Heart left ventricle (tissue), 16 donors: Measurements from ENCODE around the gene HLA-DOA. TPM values are rescaled to one million over a fixed set of nuclear protein-coding genes. Genes with fewer than 3 reads are reported as not detected.

Experiments
- ATAC-seq, 4 donors: fragments of 200-7000 bp; cut with Tn5 transposase; one replicate each; pipeline ENCODE4 v1.9.1; 2020 to 2022; ENCODE audit warnings: moderate library complexity in 4 of 4, mild to moderate bottlenecking in 3 of 4, moderate number of reproducible peaks in 1 of 4
- DNase-seq, 5 donors: peaks; one replicate each; pipeline ENCODE4 v3.0.0-alpha.2; 2020
- H3K27ac ChIP-seq, 12 donors: fragments of 200-600 bp; sonication (generic) in 4 of 12; one replicate each; pipeline versions ENCODE4 v1.5.0 to v1.8.0; 2016 to 2022; ENCODE audit warnings: mild to moderate bottlenecking in 2 of 12
- H3K27me3 ChIP-seq, 9 donors: fragments of 200-600 bp; sonication (generic) in 2 of 9; one replicate each; pipeline versions ENCODE4 v1.5.1 to v1.8.0; 2016 to 2022; ENCODE audit warnings: mild to moderate bottlenecking in 3 of 9
- H3K36me3 ChIP-seq, 9 donors: fragments of 200-600 bp; sonication (generic) in 2 of 9; one replicate each; pipeline versions ENCODE4 v1.5.0 to v1.8.0; 2018 to 2022; ENCODE audit warnings: mild to moderate bottlenecking in 2 of 9
- H3K4me1 ChIP-seq, 12 donors: fragments of 200-600 bp; sonication (generic) in 4 of 12; one replicate each; pipeline versions ENCODE4 v1.5.0 to v1.8.0; 2016 to 2022; ENCODE audit warnings: mild to moderate bottlenecking in 3 of 12
- H3K4me3 ChIP-seq, 12 donors: fragments of 200-600 bp; sonication (generic) in 4 of 12; one replicate each; pipeline versions ENCODE4 v1.5.0 to v1.8.0; 2017 to 2022; ENCODE audit warnings: mild to moderate bottlenecking in 9 of 12, moderate library complexity in 4 of 12
- H3K9me3 ChIP-seq, 12 donors: fragments of 200-600 bp; sonication (generic) in 4 of 12; one replicate each; pipeline versions ENCODE4 v1.5.0 to v1.8.0; 2016 to 2022; ENCODE audit warnings: mild to moderate bottlenecking in 1 of 12
- POLR2A ChIP-seq, 2 donors: fragments of 450-650 bp; IDR thresholded peaks; one replicate each; pipeline ENCODE4 v1.6.1; 2017; ENCODE audit warnings: antibody characterized with exemption in 2 of 2, mild to moderate bottlenecking in 2 of 2, moderate library complexity in 2 of 2
- WGBS, 4 donors: extraction: QIAGEN DNeasy Blood & Tissue Kit in 2 of 4; methylation state at CpG; one replicate each; pipeline versions ENCODE4 v1.1.5 to v1.1.7; 2013 to 2018; 5-methylcytosine and 5-hydroxymethylcytosine counted together
- intact Hi-C, 10 donors: fragments of 100-400 bp; cut with DNase I; formaldehyde crosslinking; loops; one replicate each; pipeline versions ENCODE4 v1.11.1 to v1.14.2; 2022
- polyA plus RNA-seq, 2 donors: library from polyadenylated mRNA; stranded (reverse); fragments of 200-250 nt; gene quantifications; one replicate each; pipeline ENCODE4 v1.2.3, GENCODE V29; 2013
- total RNA-seq, 9 donors: library from RNA; depleted of rRNA in 2 of 9; stranded (reverse); fragments of >200 nt in 2 of 9; fragmentation: NEBNext Ultra II Directional in 3 of 9; extraction: Animal tissue kit (Norgen Biotek cat#: 25700) in 3 of 9; gene quantifications; one replicate each; pipeline versions ENCODE4 v1.1.0 to v1.2.4, GENCODE V29; 2016 to 2023
- TF ChIP-seq, protein P1 (sequence below), 12 donors: fragments of 200-600 bp; sonication (generic) in 4 of 12; IDR thresholded peaks; one replicate each; pipeline versions ENCODE4 v1.5.0 to v1.8.0; 2018 to 2022; ENCODE audit warnings: antibody characterized with exemption in 12 of 12, mild to moderate bottlenecking in 5 of 12
- donor health status: ischemic (EF 13 %, LVEDD 7.1; RV severe dilation, severe dysfunction).
- donor health status: healthy with polysubstance abuse.
- donor health status: DM: no; HTN: yes; CAD: no.
- donor health status: DM: no; HTN: no; CAD: no.
- donor health status: ischemic (EF 25% LVEDD 6.9; RV normal size, moderate dysfunction).
- donor health status: ischemic (EF 25% LVEDD 5.7; RV mildly dilated, moderate dysfunction).
- donor health status: healthy.
- donor health status: DM: yes; HTN: yes; CAD: no.
- donor health status: ischemic (EF 35%, LVEDD 5.7; RV mildly dilated, moderate dysfunction).
- donor health status: nonischemic (EF 11% LVEDD 7.7; RV severe dilation, severe dysfunction).
- donor health status: DM: yes; HTN: yes; CAD: no.
- donor health status: PGD.
- donor health status: ischemic (EF 29% LVEDD 5.4; RV normal size, mild dysfunction).
- donor health status: nonischemic (EF 23%, LVEDD 6.1; RV moderate dilation, normal function).

Gene HLA-DOA
- total and polyA plus RNA-seq, 11 donors: 0.44 to 32.4 (median 1.3) TPM

DNA sequence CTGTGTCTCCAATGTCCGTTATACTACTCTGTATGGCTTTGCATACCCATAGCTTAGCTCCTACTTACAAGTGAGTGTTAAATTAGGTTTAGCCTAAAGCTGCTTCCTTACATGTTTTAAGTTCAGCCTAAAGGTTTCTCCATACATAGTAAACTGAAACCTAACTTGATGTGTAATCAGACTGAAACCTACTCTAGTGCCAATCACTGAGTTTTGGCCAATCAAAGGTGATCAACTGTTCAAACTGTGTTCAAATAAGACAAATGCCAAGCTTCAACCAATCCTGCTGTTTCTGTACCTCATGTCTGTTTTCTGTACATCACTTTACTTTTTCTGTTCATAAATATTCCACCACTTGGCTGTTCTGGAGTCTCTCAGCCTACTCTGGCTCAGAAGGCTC, 20.0 kb downstream of the HLA-DOA start:
- Histone ChIP-seq H3K9me3 (no peaks in the 10 kb centered on the region), H3K4me3 (no peak overlapping the region), H3K36me3 (peaks cover 0 to under 1% (median 0%) of the 10 kb centered on the region in 9 donors), H3K27ac (no peak overlapping the region), H3K27me3 (no peaks in the 10 kb centered on the region), H3K4me1 (peaks cover 0 to 9% (median 2%) of the 10 kb centered on the region in 12 donors)
- intact Hi-C loops: no loop called here
- ATAC-seq (no peak), DNase-seq (no peak)
- TF ChIP-seq, protein P1, sequence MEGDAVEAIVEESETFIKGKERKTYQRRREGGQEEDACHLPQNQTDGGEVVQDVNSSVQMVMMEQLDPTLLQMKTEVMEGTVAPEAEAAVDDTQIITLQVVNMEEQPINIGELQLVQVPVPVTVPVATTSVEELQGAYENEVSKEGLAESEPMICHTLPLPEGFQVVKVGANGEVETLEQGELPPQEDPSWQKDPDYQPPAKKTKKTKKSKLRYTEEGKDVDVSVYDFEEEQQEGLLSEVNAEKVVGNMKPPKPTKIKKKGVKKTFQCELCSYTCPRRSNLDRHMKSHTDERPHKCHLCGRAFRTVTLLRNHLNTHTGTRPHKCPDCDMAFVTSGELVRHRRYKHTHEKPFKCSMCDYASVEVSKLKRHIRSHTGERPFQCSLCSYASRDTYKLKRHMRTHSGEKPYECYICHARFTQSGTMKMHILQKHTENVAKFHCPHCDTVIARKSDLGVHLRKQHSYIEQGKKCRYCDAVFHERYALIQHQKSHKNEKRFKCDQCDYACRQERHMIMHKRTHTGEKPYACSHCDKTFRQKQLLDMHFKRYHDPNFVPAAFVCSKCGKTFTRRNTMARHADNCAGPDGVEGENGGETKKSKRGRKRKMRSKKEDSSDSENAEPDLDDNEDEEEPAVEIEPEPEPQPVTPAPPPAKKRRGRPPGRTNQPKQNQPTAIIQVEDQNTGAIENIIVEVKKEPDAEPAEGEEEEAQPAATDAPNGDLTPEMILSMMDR (IDR thresholded peaks at IDR 0.05): no peak
- no peak for TF ChIP-seq POLR2A (IDR thresholded peaks at IDR 0.05)
- 88 to 97% (median 92%) methylated on average over 1 of the region's 1 CpG for WGBS, 4 donors

DNA sequence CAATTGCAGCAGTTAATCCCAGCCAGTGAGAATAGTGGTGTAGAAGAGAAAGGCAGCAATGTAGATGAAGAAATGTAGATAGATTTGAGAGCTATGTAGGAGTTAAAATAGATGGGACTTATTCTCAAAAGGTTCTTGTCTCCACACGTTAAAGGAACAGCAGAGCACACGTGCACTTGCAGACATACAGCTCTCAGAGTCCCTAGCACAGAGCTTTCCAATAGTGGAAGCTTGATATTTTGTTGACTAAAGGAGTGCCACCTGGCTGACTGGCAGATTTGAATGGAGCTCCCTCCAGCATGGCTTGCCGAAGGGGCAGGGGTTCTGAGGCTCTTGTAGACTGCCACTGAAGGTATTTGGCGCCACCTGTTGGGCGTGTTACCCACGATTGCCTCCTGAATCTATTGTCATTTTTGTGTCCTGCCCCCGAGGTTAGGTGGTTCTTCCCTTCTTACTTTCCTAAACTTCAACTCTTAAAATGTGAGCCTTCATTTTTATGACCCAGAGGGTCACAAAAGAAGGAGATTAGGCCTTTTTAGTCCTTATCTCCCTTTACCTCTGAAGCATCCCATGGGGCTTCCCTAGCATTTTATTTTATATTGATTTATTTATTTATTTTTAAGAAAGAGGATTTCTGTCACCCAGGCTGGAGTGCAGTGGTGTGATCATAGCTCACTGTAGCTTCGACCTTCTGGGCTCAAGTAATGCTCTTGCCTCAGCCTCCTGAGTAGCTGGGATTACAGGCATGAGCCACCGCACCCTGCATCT, 24.6 kb downstream of the HLA-DOA start:
- 13 to 16% (median 15%) methylated on average over 9 of the region's 9 CpGs for WGBS, 4 donors
- no peaks in the 10 kb centered on the region for H3K27me3 ChIP-seq
- DNase-seq (peak; percentile 84 to 93 (median 88)), ATAC-seq (peak; percentile 75 to 86 (median 81))
- no peak overlapping the region for H3K4me3 ChIP-seq
- intact Hi-C loops: loop anchor here (1.0 to 2.0 kb wide), 9 partner anchors 49 to 100 kb away; no protein-coding TSS in a partner anchor
- H3K36me3 ChIP-seq: peaks cover 2 to 40% (median 23%) of the 10 kb centered on the region in 9 donors
- peaks cover 0 to 18% (median 7%) of the 10 kb centered on the region in 12 donors for H3K4me1 ChIP-seq
- H3K9me3 ChIP-seq: no peaks in the 10 kb centered on the region
- TF ChIP-seq, protein P1 (IDR thresholded peaks at IDR 0.05): peak; percentile 72 to 98 (median 90)
- no peak for TF ChIP-seq POLR2A (IDR thresholded peaks at IDR 0.05)
- H3K27ac ChIP-seq: peak overlapping the region in 1 of 12 donors; percentile 9

DNA sequence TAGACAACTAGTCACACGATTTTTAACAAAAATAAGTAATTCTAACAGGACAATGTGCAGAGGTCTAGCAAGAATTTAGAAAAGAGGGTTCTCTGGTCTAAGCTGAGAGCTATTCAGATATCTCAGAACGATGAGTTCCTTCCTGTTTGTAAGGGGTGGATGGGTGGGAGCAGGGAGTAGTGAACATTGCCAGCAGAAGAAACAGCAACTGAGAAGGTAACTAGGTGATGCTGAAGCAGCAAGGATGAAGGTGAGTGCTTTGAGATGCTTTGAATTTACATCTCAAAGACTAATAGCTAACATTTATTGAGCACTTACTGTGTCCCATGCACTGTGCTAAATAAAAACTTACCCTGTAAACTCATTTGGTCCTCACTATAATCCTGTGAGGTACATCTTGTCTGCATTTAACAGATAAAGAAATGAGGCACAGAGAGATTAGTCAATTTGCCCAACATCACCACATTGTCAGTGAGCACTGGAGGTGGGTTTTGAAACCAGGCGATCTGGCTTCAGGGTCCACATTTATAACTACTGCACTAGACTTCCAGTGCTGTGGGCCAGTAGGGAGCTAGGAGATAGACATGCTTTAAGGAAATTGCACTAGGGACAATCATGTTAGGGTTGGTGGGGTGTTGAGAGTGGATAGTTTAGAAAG, 25.3 kb downstream of the HLA-DOA start:
- no peak for TF ChIP-seq POLR2A (IDR thresholded peaks at IDR 0.05)
- TF ChIP-seq, protein P1 (IDR thresholded peaks at IDR 0.05): no peak
- intact Hi-C loops: loop anchor here in 9 of 10 donors (1.0 to 2.0 kb wide), 7 partner anchors 49 to 99 kb away; no protein-coding TSS in a partner anchor
- 48 to 57% (median 53%) methylated on average over 3 of the region's 3 CpGs for WGBS, 4 donors
- H3K9me3 ChIP-seq: no peaks in the 10 kb centered on the region
- H3K4me3 ChIP-seq: no peak overlapping the region
- H3K27ac ChIP-seq: peak overlapping the region in 2 of 12 donors; percentile 2 to 9
- no peak for DNase-seq
- peaks cover 2 to 47% (median 30%) of the 10 kb centered on the region in 9 donors for H3K36me3 ChIP-seq
- no peaks in the 10 kb centered on the region for H3K27me3 ChIP-seq
- ATAC-seq: peak in 2 of 4 donors; percentile 7 to 8
- H3K4me1 ChIP-seq: peaks cover 0 to 20% (median 8%) of the 10 kb centered on the region in 12 donors

DNA sequence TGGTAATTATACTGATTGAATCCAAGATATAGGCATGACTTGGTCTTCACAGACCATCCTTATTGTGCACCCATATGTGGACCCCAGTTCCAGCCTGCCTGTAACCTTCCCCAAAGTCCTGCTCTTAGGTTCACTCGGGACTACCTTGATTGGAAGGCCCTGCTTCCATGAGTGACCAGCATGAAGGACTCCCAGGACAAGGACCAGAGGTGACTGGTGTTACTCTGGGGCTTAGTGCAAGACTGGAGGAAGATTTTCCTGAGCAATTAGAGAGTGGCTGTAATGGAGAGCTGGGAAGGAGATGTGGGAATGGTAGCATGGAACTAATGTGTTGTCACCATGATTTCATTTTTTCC, 25.9 kb downstream of the HLA-DOA start:
- DNase-seq: no peak
- WGBS, 4 donors: 56 to 77% (median 70%) methylated on average over 1 of the region's 1 CpG; no CpG with 5 or more reads in 1 of the 4 donors
- Histone ChIP-seq H3K36me3 (peaks cover 2 to 53% (median 36%) of the 10 kb centered on the region in 9 donors), H3K9me3 (no peaks in the 10 kb centered on the region), H3K4me3 (no peak overlapping the region), H3K27ac (peak overlapping the region in 1 of 12 donors; percentile 68), H3K27me3 (no peaks in the 10 kb centered on the region), H3K4me1 (peaks cover 0 to 23% (median 8%) of the 10 kb centered on the region in 12 donors)
- peak in 3 of 4 donors; percentile 19 to 31 (median 21) for ATAC-seq
- TF ChIP-seq POLR2A (IDR thresholded peaks at IDR 0.05): no peak
- TF ChIP-seq, protein P1 (IDR thresholded peaks at IDR 0.05): no peak
- intact Hi-C loops: loop anchor here in 1 of 10 donors (2.0 kb wide), 1 partner anchor 49 kb away; no protein-coding TSS in a partner anchor
